ENCODE data around the gene TEX26. TPM values are rescaled to one million over a fixed set of nuclear protein-coding genes. Genes with fewer than 3 reads are reported as not detected.

TEX26 gene
- total RNA-seq, 2 experiments from 2014 or later = not detected

DNA sequence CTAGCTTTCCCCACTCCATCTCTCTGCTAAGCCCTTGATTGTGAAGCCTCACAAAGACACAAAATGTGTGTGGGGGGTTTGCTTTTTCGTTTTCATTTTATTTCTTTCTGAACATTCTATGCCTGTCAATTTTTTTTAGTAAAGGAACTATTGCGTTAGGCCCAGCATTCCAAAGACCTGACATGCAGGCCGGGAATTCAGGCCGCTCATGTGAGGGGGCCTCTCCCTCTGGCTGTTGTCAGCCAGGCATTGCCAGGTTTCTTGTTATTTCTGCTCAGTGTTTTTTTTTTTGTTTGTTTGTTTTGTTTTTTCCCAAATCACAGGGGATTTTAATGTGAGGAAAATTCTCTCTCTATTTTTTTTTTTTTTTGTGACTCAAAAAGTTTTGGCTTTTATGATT is 36.7 kb upstream of the TEX26 start:
- Histone ChIP-seq H3K79me2 (ENCODE audit: insufficient read depth, low read depth, low read length) (no peaks in the 10 kb centered on the region), H3K9me3 (ENCODE audit: low read length) (no peaks in the 10 kb centered on the region), H3K36me3 (ENCODE audit: insufficient read depth, low read length) (no peaks in the 10 kb centered on the region), H3K4me3 (ENCODE audit: low read depth, low read length, poor library complexity, severe bottlenecking) (no peak overlapping the region), H3K9me2 (ENCODE audit: insufficient read depth, low read length) (no peaks in the 10 kb centered on the region), H2AFZ (ENCODE audit: low read length) (no peak overlapping the region), H3K27ac (ENCODE audit: low read depth, low read length, poor library complexity, severe bottlenecking) (no peak overlapping the region), H3K4me2 (ENCODE audit: low read length) (no peak overlapping the region), H3K4me1 (ENCODE audit: insufficient read depth, low read length, poor library complexity, severe bottlenecking) (no peaks in the 10 kb centered on the region), H4K20me1 (ENCODE audit: insufficient read depth, low read length) (no peaks in the 10 kb centered on the region)
- ChIA-PET CTCF (ENCODE audit: unreplicated experiment) (no interaction called here), POLR2A (no interaction called here)
- no TSS peak for BruUV-seq (replicated peaks)
- intact Hi-C loops (cut with micrococcal nuclease; ENCODE audit: unreplicated experiment) = no loop called here
- TF ChIP-seq, protein P1, sequence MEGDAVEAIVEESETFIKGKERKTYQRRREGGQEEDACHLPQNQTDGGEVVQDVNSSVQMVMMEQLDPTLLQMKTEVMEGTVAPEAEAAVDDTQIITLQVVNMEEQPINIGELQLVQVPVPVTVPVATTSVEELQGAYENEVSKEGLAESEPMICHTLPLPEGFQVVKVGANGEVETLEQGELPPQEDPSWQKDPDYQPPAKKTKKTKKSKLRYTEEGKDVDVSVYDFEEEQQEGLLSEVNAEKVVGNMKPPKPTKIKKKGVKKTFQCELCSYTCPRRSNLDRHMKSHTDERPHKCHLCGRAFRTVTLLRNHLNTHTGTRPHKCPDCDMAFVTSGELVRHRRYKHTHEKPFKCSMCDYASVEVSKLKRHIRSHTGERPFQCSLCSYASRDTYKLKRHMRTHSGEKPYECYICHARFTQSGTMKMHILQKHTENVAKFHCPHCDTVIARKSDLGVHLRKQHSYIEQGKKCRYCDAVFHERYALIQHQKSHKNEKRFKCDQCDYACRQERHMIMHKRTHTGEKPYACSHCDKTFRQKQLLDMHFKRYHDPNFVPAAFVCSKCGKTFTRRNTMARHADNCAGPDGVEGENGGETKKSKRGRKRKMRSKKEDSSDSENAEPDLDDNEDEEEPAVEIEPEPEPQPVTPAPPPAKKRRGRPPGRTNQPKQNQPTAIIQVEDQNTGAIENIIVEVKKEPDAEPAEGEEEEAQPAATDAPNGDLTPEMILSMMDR (conservative IDR thresholded peaks at IDR 0.05; ENCODE audit: low read length) = no peak
- TF ChIP-seq EZH2phosphoT487 (IDR thresholded peaks at IDR 0.05; ENCODE audit: borderline replicate concordance, low read depth, low read length) = no peak
- no peak for DNase-seq (ENCODE audit: low spot score)

DNA sequence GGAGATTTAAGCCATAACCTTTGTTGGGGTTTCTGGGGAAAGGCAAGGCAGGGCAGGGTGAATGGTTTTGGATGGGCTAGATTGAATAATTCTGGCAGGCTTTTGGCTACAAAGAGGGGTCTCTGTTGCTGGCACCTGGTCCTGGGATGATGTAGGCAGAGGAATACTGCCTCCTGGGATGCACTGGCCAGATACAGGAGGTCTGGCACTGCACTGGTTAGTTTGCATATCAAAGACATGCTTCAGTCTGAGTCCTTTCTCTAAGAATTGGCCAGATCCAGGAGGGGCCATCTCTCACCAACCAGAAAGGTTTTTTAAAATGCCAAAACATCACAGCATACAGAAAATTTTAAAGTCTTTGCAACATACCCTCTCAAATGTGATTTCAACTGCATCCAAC is 34.4 kb upstream of the TEX26 start:
- CTCF ChIA-PET (ENCODE audit: unreplicated experiment) = no interaction called here
- Histone ChIP-seq H2AFZ (ENCODE audit: low read length) (no peak overlapping the region), H3K4me1 (ENCODE audit: insufficient read depth, low read length, poor library complexity, severe bottlenecking) (no peaks in the 10 kb centered on the region), H3K36me3 (ENCODE audit: insufficient read depth, low read length) (no peaks in the 10 kb centered on the region), H3K4me2 (ENCODE audit: low read length) (no peak overlapping the region), H3K9me3 (ENCODE audit: low read length) (no peaks in the 10 kb centered on the region), H3K27ac (ENCODE audit: low read depth, low read length, poor library complexity, severe bottlenecking) (no peak overlapping the region), H3K79me2 (ENCODE audit: insufficient read depth, low read depth, low read length) (no peaks in the 10 kb centered on the region), H3K9me2 (ENCODE audit: insufficient read depth, low read length) (no peaks in the 10 kb centered on the region), H3K4me3 (ENCODE audit: low read depth, low read length, poor library complexity, severe bottlenecking) (no peak overlapping the region), H4K20me1 (ENCODE audit: insufficient read depth, low read length) (no peaks in the 10 kb centered on the region)
- intact Hi-C loops (cut with micrococcal nuclease; ENCODE audit: unreplicated experiment) = no loop called here
- DNase-seq (ENCODE audit: low spot score) = no peak
- BruUV-seq (replicated peaks) = no TSS peak
- TF ChIP-seq, protein P1 (conservative IDR thresholded peaks at IDR 0.05; ENCODE audit: low read length) = no peak
- no peak for TF ChIP-seq EZH2phosphoT487 (IDR thresholded peaks at IDR 0.05; ENCODE audit: borderline replicate concordance, low read depth, low read length)
- POLR2A ChIA-PET = no interaction called here

DNA sequence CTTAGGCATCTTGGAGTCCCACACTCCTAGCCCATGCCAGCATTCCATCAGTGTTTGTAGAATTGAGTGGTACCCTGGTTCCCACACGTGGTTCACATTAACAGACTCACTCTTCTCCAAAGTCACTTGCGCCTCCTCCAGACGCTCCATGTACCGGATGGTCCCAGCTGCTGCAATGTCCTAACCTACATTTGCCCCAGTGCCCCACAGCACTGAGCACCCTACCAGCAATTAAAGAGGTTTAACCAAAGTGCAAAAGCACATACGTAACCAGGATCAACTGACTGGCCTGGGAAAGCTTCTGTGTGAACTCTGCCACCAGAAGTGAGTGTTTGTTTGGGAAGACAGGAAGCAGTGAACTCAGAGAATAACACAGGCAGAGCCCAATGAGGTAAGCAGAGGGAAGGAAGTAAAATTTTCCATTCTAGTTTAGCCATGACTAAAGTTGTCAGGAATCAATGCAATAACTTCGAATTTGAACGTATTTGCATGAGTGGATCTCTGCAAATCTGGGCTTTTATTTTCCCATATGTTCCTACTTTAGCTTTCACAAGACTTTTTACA is 33.7 kb upstream of the TEX26 start:
- TF ChIP-seq EZH2phosphoT487 (IDR thresholded peaks at IDR 0.05; ENCODE audit: borderline replicate concordance, low read depth, low read length) = no peak
- TF ChIP-seq, protein P1 (conservative IDR thresholded peaks at IDR 0.05; ENCODE audit: low read length) = no peak
- H4K20me1 ChIP-seq (ENCODE audit: insufficient read depth, low read length) = no peaks in the 10 kb centered on the region
- no TSS peak for BruUV-seq (replicated peaks)
- H3K9me2 ChIP-seq (ENCODE audit: insufficient read depth, low read length) = no peaks in the 10 kb centered on the region
- ChIA-PET POLR2A (no interaction called here), CTCF (ENCODE audit: unreplicated experiment) (no interaction called here)
- no peaks in the 10 kb centered on the region for H3K9me3 ChIP-seq (ENCODE audit: low read length)
- H3K4me2 ChIP-seq (ENCODE audit: low read length) = no peak overlapping the region
- H2AFZ ChIP-seq (ENCODE audit: low read length) = no peak overlapping the region
- no peak overlapping the region for H3K27ac ChIP-seq (ENCODE audit: low read depth, low read length, poor library complexity, severe bottlenecking)
- intact Hi-C loops (cut with micrococcal nuclease; ENCODE audit: unreplicated experiment) = no loop called here
- H3K4me3 ChIP-seq (ENCODE audit: low read depth, low read length, poor library complexity, severe bottlenecking) = no peak overlapping the region
- no peaks in the 10 kb centered on the region for H3K36me3 ChIP-seq (ENCODE audit: insufficient read depth, low read length)
- no peak for DNase-seq (ENCODE audit: low spot score)
- no peaks in the 10 kb centered on the region for H3K79me2 ChIP-seq (ENCODE audit: insufficient read depth, low read depth, low read length)
- no peaks in the 10 kb centered on the region for H3K4me1 ChIP-seq (ENCODE audit: insufficient read depth, low read length, poor library complexity, severe bottlenecking)

All from OCI-LY7 (cell line).